ENCODE measurements around the gene IGF2BP1.
"Not testable (repeated sequence)": the region's sequence is repeated elsewhere in the genome, so short reads cannot be mapped to it uniquely, and the experiment has no call there.

The IGF2BP1 gene

DNA sequence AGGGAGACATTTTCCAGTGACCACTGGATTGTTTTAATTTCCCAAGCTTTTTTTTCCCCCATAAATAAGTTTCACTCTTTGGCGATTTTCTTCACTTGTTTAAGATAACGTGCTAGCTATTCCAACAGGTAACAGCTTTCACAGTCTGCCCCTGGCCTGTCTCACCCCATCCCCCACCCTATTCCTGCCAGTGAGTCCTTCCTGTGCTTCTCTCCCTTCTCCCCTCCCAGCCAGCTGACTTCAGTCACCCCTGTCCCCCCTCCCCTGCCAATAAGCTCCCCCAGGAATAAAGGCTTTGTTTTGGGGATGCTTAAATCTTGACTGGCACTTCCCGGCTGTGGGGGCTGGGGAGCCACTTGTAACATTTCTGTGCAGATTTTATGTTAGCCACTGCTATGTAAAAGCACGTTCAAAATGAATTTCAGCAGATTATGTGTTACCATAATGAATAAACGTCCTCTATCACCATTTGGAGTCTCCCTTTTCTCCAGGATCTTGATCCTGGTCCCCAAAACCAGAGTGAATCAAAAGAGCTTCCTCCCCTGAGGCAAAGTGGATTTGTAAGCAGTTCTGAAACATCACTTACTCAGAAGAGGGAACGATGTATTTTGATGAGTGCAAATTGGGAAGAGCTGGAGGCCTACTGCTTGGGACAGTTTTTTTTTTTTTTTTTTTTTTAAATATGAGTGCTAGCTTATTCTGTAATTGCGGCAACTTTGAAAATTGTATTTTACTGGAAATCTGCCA is 58.2 kb downstream of the IGF2BP1 start:
- DNase-seq = no peak

DNA sequence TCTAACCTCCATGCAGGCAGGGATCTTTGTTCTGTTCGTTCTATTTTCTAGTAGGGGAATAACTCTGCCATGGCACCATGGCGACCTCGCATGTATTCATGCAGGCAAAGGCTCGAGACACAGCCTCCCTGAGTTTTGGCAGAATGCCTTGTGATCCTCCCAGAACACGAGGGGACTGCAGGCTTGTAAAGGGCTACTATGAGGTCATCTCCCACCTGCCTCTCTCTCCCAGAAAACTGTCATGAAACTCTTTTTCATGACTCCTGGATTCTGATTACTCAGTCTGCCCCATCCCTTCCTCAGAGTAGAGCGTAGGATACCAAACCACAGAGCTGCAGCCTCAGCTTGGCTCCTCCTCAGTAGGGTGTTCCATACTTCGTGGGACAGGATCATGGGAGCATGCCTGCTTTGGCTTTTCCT is 64.3 kb downstream of the IGF2BP1 start:
- no peak for DNase-seq

DNA sequence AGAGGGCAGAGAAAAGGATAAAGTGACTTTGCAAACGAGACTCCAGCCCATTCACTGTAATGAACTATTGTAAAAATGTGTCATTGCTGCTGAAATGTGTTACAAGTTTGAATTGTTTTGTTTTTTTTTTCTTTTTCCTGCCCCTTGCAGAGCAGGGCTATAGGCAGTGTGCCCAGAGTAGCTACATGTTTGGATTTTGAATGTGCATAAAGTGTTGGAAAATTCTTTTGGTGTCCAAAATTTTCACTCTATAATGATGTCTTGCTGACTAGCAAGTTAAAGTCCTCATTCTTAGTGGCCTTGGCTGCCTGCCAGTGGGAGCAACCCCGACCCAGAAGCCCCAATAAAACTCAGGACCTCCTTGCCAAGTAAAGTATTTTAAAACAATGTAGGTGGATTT is 66.5 kb downstream of the IGF2BP1 start:
- DNase-seq = no peak

DNA sequence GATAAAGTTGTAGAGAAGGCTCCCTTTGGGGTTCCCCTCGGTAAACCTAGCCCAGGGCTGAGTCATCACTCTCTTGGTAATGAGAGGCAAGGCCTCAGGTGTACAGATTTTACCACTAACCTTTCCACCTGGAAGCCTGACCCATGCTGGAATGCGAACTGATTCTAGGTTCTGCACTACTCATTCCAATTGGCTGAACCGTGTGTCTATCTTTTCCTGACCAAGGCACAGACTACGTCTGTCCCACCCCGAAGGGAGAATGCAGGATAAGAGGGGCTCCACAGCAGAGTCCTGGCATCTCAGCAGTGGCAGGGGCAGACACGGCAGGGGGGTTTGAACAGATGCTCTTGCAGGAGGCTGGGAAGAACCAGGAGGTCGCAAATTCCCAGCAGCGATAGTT is 70.0 kb downstream of the IGF2BP1 start:
- no peak for DNase-seq

DNA sequence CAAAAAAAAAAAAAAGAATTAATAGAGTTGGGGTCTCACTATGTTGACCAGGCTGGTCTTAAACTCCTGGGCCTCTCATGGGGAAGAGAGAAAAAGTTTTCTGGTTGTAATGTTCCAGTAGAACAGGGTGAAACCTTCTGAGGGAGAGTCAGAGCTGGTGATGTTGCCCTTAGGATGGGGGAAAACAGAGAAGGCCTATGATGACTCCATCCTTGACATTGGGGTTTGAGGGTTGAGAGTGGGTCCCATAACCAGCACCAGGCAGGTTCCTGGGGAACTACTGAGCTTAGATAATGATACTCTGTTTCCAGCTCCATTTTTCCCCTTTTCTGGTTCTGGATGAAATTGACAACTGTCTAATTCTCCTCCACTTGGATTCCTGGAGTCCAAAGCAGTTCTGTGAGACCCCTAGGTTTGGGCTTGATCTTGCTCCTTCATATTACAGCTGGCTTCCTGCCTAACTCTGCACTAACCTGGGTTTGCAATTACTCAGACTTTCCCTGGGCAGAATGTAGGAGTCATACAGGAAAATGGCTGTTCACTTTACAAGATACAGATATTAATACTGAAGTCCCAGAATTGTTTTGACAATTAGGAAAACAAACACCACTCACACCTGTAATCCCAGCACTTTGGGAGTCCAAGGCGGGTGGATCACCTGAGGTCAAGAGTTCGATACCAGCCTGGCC is 72.5 kb downstream of the IGF2BP1 start:
- DNase-seq = no peak

DNA sequence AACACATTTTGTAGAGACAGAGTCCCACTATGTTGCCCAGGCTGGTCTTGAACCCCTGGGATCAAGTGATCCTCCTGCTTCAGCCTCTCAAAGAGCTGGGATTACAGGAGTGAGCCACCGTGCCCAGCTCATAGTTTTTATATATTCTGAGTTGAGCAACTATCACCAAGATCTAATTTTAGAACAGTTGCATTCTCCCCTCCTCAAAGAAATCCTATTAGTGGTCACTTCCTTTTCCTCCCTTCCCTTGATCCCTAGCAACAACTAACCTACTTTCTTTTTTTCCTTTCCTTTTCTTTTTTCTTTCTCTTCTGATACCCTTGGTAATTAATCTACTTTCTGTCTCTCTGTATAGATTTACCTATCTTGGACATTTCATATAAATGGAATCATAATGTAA is 73.9 kb downstream of the IGF2BP1 start:
- no peak for DNase-seq

DNA sequence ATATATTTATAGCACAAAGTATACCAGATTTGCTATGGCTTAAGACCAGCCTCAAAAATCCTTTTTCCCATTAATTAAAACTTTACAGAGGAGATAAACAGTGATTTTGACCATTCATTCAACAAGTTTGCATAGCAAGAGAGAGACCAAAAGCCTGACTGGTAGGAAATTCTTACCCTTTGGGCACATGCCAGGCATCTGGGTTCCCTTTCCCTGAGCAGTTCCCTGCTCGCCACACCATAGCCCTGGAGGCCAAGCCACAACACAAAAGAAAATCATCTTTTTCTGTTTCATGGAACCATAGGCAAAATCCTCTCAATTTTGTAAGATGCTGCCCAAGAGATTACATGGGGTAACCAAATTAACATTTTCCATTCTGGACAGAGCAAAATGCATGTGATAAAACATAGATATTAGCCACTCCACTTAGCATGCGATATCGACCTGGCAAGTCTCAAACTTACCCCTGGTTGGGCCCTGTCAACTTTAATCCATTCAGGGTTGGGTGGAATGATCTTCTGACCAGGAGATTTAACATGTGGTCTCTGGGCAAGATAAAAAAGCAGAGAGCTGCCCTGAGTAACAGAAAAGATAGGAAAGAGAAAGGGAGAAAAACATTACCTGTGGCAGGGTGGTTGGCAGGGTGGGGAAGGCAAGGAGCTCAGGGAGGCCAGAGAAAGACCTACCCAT is 77.8 kb downstream of the IGF2BP1 start:
- DNase-seq = no peak

DNA sequence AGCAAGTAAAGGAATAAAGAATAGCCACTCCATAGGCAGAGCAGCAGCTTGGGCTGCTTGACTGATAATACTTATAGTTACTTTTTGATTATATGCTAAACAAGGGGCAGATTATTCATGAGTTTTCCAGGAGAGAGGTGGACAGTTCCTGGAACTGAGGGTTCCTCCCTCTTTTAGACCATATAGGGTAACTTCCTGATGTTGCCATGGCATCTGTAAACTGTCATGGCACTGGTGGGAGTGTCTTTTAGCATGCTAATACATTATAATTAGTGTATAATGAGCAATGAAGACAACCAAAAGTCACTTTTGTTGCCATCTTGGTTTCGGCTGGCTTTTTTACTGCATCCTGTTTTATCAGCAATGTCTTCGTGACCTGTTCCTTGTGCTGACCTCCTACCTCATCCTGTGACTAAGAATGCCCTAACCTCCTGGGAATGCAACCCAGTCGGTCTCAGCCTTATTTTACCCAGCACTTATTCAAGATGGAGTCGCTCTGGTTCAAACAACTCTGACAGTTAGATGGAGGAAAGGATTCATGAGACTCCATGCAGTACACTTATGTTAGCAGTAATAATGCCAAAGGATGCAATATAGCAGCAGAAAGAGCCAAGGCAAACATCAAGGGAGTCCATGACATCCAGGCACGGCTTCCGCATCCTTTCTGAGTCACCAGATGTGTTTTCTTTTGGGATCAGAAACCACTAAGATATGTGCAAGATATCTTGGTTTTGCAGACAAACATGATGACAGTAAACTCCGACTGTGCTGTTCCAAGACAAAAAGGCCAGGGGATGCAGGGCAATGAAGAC is 79.6 kb downstream of the IGF2BP1 start:
- DNase-seq = no peak

DNA sequence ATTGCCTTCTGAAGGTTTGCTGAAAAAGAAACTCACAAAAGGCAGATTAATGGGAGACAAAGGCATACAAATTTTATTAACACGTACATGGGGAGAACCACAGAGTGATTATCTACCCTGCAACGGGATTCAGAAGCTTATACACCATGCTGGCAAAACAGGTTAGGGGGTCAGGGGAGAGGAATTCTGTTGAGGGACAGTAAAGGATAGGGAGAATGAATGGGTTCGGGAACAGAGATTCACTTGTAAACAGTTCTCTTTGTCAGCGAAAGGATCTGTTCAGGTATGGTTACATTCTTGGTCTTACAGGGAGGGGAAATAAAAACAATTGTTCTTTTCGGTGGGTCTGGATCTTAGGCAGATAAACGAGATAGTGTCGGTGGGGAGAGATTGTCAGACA is 81.1 kb downstream of the IGF2BP1 start:
- no peak for DNase-seq

DNA sequence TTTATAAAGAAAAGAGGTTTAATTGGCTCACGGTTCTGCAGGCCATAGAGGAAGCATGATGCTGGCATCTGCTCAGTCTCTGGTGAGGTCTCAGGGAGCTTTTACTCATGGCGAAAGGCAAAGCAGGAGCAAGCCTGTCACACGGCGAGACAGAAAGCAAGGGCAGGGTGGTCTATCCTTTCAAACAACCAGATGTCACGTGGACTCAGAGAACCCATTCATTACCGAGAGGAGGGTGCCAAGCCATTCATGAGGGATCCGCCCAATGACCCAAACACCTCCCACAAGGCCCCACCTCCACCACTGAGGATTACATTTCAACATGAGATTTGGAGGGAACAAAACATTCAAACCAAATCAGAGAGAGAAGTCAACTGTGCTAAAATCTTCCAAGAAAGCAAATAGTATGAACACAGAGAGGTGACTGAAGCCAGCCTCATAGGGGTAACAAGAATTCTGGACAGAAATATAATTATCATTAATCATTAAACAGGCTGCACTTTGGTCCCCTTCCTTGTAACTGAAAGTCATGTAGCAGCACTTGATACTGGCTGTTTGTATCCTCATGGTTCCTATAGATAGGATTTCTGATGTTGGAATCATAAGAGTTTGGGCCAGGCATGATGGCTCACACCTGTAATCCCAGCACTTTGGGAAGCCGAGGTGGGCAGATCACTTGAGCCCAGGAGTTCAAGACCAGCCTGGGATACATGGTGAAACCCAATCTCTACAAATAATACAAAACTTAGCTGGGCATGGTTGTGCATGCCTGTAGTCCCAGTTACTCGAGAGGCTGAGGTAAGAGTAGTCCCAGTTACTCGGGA is 82.9 kb downstream of the IGF2BP1 start:
- DNase-seq = no peak

DNA sequence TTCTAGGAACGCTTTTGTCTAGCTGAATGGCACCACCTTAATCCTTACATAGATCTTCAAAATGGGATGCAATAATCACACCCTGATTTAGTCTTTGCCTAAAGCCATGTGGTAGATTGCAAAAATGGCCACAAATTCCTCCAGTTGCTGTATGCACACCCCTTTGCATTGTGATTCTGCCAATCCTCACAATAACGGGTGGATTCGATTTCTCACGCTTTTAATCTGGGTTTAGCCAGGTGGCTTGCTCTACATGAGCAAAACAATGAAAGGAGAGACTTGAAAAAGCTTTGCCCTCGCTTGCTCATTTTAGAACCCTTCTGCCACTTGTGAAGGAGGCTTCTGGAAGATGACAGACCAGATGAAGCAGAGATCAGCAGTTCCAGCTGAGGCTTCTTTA is 85.0 kb downstream of the IGF2BP1 start:
- DNase-seq = no peak

DNA sequence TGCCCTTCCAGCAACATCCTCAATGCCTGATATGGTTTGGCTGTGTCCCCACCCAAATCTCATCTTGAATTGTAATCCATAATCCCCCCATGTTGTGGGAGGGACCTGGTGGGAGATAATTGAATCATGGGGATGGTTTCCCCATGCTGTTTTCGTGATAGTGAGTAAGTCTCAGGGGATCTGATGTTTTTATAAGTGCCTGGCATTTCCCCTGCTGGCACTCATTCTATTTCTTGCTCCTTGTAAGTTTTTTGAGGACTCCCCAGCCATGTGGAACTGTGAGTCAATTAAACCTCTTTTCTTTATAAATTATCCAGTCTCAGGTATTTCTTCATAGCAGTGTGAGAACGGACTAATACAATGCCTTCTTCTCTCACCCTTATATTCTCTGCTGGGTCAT is 87.9 kb downstream of the IGF2BP1 start:
- not testable (repeated sequence) for DNase-seq

DNA sequence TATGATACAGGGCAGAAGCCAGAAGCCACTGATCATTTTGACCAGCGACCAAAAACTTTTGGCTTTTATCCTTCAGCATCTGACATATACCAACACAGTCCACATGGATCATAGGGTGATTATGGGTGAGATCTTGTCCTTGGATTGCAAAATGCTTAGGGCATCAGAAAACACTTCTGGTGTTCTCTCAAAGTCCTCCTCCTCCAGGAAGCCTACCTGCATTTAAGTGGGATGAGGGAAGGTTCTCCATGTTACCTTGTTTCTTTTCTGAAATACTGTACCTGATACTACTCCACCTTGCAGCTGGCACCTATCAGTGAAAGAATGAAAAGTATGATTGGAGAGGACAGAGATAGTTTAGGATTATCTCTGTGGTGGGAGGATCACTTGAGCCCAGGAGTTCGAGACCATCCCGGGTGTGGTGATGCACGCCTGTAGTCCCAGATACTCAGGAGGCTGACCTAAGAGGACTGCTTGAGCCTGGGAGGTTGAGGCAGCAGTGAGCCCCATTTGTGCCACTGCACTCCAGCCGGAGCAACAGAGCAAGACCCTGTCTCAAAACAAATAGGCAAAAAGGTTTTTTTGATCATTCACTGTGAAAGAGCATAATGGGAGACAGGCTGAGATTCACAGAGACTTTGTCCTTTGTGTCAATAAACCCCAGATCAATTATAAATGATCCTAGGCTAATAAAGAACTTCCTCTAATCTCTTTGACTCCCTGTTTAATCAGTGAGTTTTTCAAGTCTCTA is 88.6 kb downstream of the IGF2BP1 start:
- no peak for DNase-seq

DNA sequence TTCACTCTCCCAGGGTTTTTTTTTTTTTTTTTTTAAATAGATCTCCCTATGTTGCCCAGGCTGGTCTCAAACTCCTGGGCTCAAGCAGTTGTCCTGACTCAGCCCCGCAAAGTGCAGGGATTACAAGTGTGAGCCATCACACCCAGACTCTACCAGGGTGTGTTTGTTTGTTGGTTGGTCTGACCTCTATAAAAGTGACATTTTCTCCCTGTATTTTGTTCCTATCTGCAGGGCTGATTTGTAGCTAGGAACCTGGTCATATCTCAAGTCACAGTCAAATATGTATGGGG is 89.1 kb downstream of the IGF2BP1 start:
- no peak for DNase-seq

DNA sequence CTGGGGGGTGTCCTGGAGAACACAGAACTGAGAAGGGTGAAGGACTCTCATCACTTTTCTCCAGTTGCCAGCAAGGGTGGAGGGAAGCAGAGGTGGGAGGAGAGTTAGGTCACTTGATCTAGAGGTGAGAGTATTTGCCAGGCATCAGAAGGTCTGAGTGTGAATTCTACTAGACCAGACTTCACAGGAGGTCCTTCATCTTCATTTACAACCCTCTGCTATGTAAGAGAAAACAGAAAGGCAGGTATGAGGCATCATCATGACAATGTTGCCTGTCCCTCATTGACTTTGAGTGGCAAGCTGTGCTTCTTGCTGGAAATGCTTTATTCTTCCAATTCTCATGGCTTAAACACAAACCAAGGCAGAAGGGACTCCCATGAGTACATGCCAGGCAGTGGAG is 89.5 kb downstream of the IGF2BP1 start:
- DNase-seq = no peak

DNA sequence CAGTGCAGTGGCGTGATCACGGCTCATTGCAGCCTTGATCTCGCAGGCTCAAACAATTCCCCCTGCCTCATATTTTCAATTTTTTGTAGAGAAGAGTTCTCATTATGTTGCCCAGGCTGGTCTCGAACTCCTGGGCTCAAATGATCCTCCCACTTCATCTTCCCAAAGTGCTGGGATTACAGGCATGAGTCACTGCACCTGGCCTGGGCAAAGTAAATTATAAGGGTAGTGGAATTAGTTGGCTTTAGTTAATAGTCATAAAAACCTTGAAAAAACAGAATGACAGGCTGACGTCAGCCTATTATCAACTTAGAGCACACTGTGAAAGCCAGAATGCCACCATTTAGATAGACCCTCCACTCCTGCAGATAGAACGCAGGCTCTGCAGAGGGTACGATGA is 91.9 kb downstream of the IGF2BP1 start:
- DNase-seq = no peak

DNA sequence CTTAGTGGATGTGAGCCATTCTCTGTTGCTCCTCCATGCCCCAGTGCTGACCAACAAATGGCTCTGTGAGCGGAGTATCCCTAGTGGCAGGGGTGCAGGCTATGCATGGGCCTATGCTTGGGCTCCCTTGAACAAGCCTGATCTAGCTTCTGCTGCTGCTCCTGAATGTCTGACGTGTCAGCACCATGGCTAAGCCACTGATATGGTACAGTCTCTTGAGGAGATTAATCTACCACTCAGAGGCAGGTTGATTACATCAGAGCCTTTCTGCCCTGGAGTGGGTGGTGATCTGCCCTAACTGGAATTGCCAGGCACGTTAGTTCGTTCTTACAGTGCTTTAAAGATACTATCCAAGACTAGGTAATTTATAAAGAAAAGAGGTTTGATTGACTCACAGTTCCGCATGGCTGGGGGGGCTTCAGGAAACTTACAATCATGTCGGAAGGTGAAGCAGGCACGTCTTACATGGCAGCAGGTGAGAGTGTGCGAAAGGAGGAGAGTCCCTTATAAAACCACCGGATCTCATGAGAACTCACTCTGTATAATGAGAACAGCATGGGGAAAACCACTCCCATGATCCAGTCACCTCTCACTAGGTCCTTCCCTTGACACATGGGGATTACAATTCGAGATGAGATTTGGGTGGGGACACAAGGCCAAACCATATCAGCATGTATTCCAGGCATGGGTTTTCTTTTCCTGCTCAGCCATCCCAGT is 93.9 kb downstream of the IGF2BP1 start:
- DNase-seq = no peak

DNA sequence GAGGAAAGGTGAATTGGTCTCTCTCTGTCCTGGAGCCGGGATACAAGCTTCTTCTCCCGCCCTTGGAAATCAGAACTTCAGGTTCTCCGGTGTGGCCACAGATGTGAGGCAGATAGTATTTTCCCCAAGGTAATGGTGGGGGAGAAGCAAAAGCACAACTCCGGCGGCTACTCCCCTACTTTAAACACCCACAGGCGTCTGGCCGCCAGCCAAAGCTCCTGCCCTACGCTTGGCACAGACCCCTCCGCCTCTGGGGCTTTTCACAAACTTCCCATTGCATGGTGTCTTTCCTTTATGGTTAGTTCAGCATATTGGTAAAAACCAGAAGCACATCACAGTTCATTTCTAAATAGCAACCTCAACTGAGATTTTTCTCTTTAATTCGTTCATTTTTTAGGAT is 95.9 kb downstream of the IGF2BP1 start:
- no peak for DNase-seq

DNA sequence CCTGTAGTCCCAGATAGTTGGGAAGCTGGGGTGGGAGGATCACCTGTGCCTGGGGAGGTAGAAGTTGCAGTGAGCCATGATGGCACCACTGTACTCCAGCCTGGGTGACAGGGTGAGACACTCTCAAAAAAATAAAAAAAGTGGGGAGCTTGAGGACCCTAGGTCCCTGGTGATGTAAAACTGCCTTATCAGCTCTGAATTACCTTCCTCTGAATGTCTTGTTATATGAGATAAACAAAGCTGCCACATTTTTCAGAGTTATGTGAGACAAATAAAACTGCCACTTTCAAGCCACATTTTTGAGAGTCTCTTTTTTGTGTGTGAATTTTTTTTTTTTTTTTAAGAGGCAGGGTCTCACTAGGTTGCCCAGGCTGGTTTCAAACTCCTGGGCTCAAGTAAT is 103.4 kb downstream of the IGF2BP1 start:
- DNase-seq = no peak

DNA sequence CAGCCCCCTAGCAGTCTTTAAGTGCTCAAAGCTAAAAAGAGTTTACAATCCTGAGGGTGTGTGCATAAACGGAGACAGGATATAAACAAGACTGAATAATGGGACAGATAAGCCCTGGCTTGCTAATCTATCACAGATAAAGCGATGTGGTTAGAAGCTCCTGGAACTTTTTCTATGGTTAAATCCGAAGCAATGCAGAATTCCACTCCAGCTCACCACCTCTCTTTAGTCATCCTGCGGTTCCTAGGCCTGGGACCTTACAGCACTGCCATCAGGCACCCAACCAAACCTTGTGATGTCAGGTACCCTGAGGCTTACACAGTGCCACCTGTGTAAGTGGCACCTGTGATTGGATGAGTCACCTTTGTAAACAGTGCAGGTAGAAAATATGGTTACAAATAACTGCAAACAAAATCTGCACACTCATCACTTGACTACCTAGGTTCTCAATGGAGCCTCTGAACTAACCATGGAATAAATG is 103.9 kb downstream of the IGF2BP1 start:
- DNase-seq = peak in 2 of 3 experiments; percentile 14 to 54

DNA sequence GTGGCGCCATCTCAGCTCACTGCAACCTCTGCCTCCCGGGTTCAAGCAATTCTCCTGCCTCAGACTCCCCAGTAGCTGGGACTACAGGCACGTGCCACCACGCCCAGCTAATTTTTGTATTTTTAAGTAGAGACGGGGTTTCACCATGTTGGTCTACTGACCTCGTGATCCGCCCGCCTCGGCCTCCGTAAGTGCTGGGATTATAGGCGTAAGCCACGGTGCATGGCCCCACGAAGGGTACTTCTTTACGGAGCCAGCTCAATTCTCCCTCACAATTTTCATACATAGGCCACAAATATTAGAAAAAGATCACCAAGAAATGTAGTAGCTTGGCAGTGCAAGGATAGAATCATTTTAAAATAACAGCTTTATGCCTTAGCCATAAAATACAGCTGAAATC is 106.2 kb downstream of the IGF2BP1 start:
- DNase-seq = not testable (repeated sequence)

All from NCI-H1417 (cell line).